Measurements from ENCODE around the gene RPL22.

DNA sequence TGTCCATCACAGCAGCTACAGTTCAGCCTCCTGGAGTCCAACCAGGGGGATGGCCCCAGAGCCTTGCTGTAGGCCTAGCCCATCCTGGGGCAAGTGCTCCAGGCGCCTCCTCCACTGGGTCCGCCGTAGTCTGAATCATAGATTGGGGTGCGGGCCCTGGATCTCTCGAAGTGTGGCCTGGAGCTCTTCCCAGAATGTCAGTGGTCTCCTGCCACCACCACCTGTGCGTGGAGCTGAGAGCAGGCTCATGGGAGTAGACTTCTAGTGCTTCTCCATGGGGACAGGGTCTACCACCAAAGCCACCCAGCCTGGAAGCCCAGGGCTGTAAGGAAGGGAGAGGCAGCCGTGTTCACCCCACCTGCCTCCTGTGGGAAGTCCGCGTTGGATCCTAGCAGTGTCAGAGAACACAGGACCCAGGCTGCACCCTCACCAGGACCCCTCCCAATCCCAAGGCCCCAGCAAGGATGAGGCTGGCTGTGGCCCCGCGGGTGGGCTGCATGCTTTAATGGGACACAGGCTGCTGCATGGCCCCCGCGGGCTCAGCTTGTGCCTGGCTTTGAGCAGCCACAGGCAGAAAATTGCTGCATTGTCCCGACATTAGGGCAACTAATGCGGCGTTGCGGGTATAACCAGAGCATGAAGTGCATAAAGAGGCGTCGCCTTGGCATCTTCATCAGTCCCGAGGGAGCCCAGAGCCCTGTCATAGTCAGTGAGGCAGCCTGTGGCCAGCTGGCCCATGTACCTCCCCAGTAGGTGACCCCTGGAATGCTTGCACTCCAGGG, 43.8 kb upstream of the RPL22 start:
- no peak for TF ChIP-seq CTCF (IDR thresholded peaks at IDR 0.05 in 8 of 11, conservative IDR thresholded peaks at IDR 0.05 in 3 of 11)
- no peak for TF ChIP-seq POLR2A (IDR thresholded peaks at IDR 0.05)
- no peak for TF ChIP-seq POLR2AphosphoS5 (IDR thresholded peaks at IDR 0.05)

Data from spleen (tissue), 7 donors.